ENCODE data around the gene C14orf180. TPM values are rescaled to one million over a fixed set of nuclear protein-coding genes. Genes with fewer than 3 reads are reported as not detected.

Gene C14orf180
- total and polyA plus RNA-seq, 2 donors (not counting 1 experiment from before 2014, with no cell fraction given), result not detected

GRCh38 chr14:104574978-104575583 is 4.5 kb upstream of the C14orf180 start:
- TF ChIP-seq EZH2 (IDR thresholded peaks at IDR 0.05; ENCODE audit: low read length, missing control alignments) (no peak), CTCF (conservative IDR thresholded peaks at IDR 0.05 in 1 of 2, IDR thresholded peaks at IDR 0.05 in 1 of 2; ENCODE audit: low read depth in 1 of 2, low read length in 2 of 2) (no peak)
- Histone ChIP-seq H3K4me2 (ENCODE audit: extremely low read depth, insufficient read depth, low read length) (no peak overlapping the region), H3K27me3 (ENCODE audit: control insufficient read depth, insufficient read depth, low read length) (no peaks in the 10 kb centered on the region), H3K9me3 (ENCODE audit: control insufficient read depth, insufficient read depth, low read depth, low read length) (no peaks in the 10 kb centered on the region), H3K4me3 (replicated peaks in 1 of 4; ENCODE audit: control extremely low read depth in 1 of 4, insufficient read depth in 1 of 4, low read depth in 3 of 4, low read length in 4 of 4) (no peak overlapping the region), H3K9ac (ENCODE audit: insufficient read depth, low read length) (no peak overlapping the region), H3K4me1 (ENCODE audit: control insufficient read depth, extremely low read depth, insufficient read depth, low read length) (no peaks in the 10 kb centered on the region), H3K27ac (ENCODE audit: insufficient read depth, low read length) (no peak overlapping the region), H4K20me1 (ENCODE audit: control insufficient read depth, extremely low read depth, insufficient read depth, low read length) (no peaks in the 10 kb centered on the region), H3K36me3 (ENCODE audit: control insufficient read depth, insufficient read depth, low read length) (no peaks in the 10 kb centered on the region), H2AFZ (ENCODE audit: low read length) (no peak overlapping the region), H3K79me2 (ENCODE audit: control insufficient read depth, insufficient read depth, low read length) (no peaks in the 10 kb centered on the region)
- DNase-seq (ENCODE audit: low read depth in 2 of 2), result no peak

GRCh38 chr14:104576232-104576969 is 3.2 kb upstream of the C14orf180 start:
- no peak overlapping the region for H3K4me3 ChIP-seq (replicated peaks in 1 of 4; ENCODE audit: control extremely low read depth in 1 of 4, insufficient read depth in 1 of 4, low read depth in 3 of 4, low read length in 4 of 4)
- H3K4me1 ChIP-seq (ENCODE audit: control insufficient read depth, extremely low read depth, insufficient read depth, low read length), result no peaks in the 10 kb centered on the region
- DNase-seq (ENCODE audit: low read depth in 2 of 2), result no peak
- no peak for TF ChIP-seq CTCF (conservative IDR thresholded peaks at IDR 0.05 in 1 of 2, IDR thresholded peaks at IDR 0.05 in 1 of 2; ENCODE audit: low read depth in 1 of 2, low read length in 2 of 2)
- TF ChIP-seq EZH2 (IDR thresholded peaks at IDR 0.05; ENCODE audit: low read length, missing control alignments), result no peak
- H3K36me3 ChIP-seq (ENCODE audit: control insufficient read depth, insufficient read depth, low read length), result no peaks in the 10 kb centered on the region
- no peak overlapping the region for H3K9ac ChIP-seq (ENCODE audit: insufficient read depth, low read length)
- H3K9me3 ChIP-seq (ENCODE audit: control insufficient read depth, insufficient read depth, low read depth, low read length), result no peaks in the 10 kb centered on the region
- H3K27ac ChIP-seq (ENCODE audit: insufficient read depth, low read length), result no peak overlapping the region
- no peaks in the 10 kb centered on the region for H4K20me1 ChIP-seq (ENCODE audit: control insufficient read depth, extremely low read depth, insufficient read depth, low read length)
- no peak overlapping the region for H3K4me2 ChIP-seq (ENCODE audit: extremely low read depth, insufficient read depth, low read length)
- no peaks in the 10 kb centered on the region for H3K79me2 ChIP-seq (ENCODE audit: control insufficient read depth, insufficient read depth, low read length)
- no peak overlapping the region for H2AFZ ChIP-seq (ENCODE audit: low read length)
- H3K27me3 ChIP-seq (ENCODE audit: control insufficient read depth, insufficient read depth, low read length), result no peaks in the 10 kb centered on the region

- H3K27ac ChIP-seq (ENCODE audit: insufficient read depth, low read length), result no peak overlapping the region
- no peak for TF ChIP-seq CTCF (conservative IDR thresholded peaks at IDR 0.05 in 1 of 2, IDR thresholded peaks at IDR 0.05 in 1 of 2; ENCODE audit: low read depth in 1 of 2, low read length in 2 of 2)
- no peak for TF ChIP-seq EZH2 (IDR thresholded peaks at IDR 0.05; ENCODE audit: low read length, missing control alignments)
These were observed 2.6 kb upstream of the C14orf180 start for GRCh38 chr14:104576970-104577332.

More at GRCh38 chr14:104576970-104577332, 2.6 kb upstream of the C14orf180 start:
- Histone ChIP-seq H3K27me3 (ENCODE audit: control insufficient read depth, insufficient read depth, low read length) (no peaks in the 10 kb centered on the region), H4K20me1 (ENCODE audit: control insufficient read depth, extremely low read depth, insufficient read depth, low read length) (no peaks in the 10 kb centered on the region), H3K4me3 (replicated peaks in 1 of 4; ENCODE audit: control extremely low read depth in 1 of 4, insufficient read depth in 1 of 4, low read depth in 3 of 4, low read length in 4 of 4) (no peak overlapping the region), H3K36me3 (ENCODE audit: control insufficient read depth, insufficient read depth, low read length) (no peaks in the 10 kb centered on the region), H3K4me1 (ENCODE audit: control insufficient read depth, extremely low read depth, insufficient read depth, low read length) (no peaks in the 10 kb centered on the region), H3K9me3 (ENCODE audit: control insufficient read depth, insufficient read depth, low read depth, low read length) (no peaks in the 10 kb centered on the region), H2AFZ (ENCODE audit: low read length) (no peak overlapping the region), H3K9ac (ENCODE audit: insufficient read depth, low read length) (no peak overlapping the region), H3K79me2 (ENCODE audit: control insufficient read depth, insufficient read depth, low read length) (no peaks in the 10 kb centered on the region), H3K4me2 (ENCODE audit: extremely low read depth, insufficient read depth, low read length) (no peak overlapping the region)
- DNase-seq (ENCODE audit: low read depth in 2 of 2), result no peak
